Measurements from ENCODE around the gene GRID2.

- TF ChIP-seq POLR2A (IDR thresholded peaks at IDR 0.05; ENCODE audit: low read depth, low read length) (no peak), POLR2AphosphoS5 (IDR thresholded peaks at IDR 0.05; ENCODE audit: low read depth, low read length) (no peak), TAF1 (IDR thresholded peaks at IDR 0.05; ENCODE audit: borderline replicate concordance, low read depth, low read length) (no peak)
Measured at GRCh38 chr4:93018806-93019205, 715.0 kb downstream of the GRID2 start.
